ENCODE measurements around the gene BDH1.
A peak's percentile ranks its signal among the peaks of the same experiment; 100 is the strongest.

Gene BDH1

GRCh38 chr3:197522881-197523441, 32.8 kb downstream of the BDH1 start:
- Histone ChIP-seq H3K18ac (ENCODE audit: low read length) (no peak overlapping the region), H3K23ac (ENCODE audit: low read depth, low read length, poor library complexity) (no peak overlapping the region), H2BK120ac (ENCODE audit: low read depth, low read length) (no peak overlapping the region), H3K27ac (replicated peaks; ENCODE audit: low read length) (no peak overlapping the region), H3K27me3 (ENCODE audit: control insufficient read depth in 3 of 3, insufficient read depth in 3 of 3, low read depth in 1 of 3, low read length in 3 of 3) (peaks cover 0 to 12% (median 0%) of the 10 kb centered on the region in 3 experiments), H3K4me3 (ENCODE audit: low read length in 2 of 2) (no peak overlapping the region), H3K9me3 (replicated peaks in 1 of 2; ENCODE audit: control insufficient read depth in 2 of 2, insufficient read depth in 1 of 2, low read depth in 1 of 2, low read length in 2 of 2) (no peaks in the 10 kb centered on the region), H3K4ac (ENCODE audit: low read length) (no peak overlapping the region), H4K91ac (ENCODE audit: low read depth, low read length, poor library complexity) (no peak overlapping the region), H2AK5ac (ENCODE audit: low read depth, low read length) (no peak overlapping the region), H3K79me1 (ENCODE audit: low read depth, low read length) (no peaks in the 10 kb centered on the region), H3K9ac (ENCODE audit: low read depth, low read length, poor library complexity) (no peak overlapping the region), H2AFZ (ENCODE audit: low read length) (no peak overlapping the region), H3K4me1 (ENCODE audit: control insufficient read depth in 2 of 2, insufficient read depth in 1 of 2, low read depth in 1 of 2, low read length in 2 of 2) (peaks cover 4 to 14% of the 10 kb centered on the region in 2 donors), H2BK15ac (ENCODE audit: low read length) (no peak overlapping the region), H3K36me3 (replicated peaks in 1 of 2; ENCODE audit: control insufficient read depth in 2 of 2, insufficient read depth in 2 of 2, low read length in 2 of 2) (no peaks in the 10 kb centered on the region), H3K14ac (ENCODE audit: low read length) (no peak overlapping the region), H2BK5ac (ENCODE audit: low read length) (no peak overlapping the region), H4K8ac (ENCODE audit: low read depth, low read length) (no peak overlapping the region), H2BK12ac (ENCODE audit: low read length) (no peak overlapping the region), H3K4me2 (ENCODE audit: insufficient read depth, low read length, poor library complexity, severe bottlenecking) (no peak overlapping the region)
- no CpG with 5 or more reads among the region's 5 CpGs for WGBS, 2 donors (ENCODE audit: extremely low coverage in 2 of 2, insufficient read length in 2 of 2, insufficient replicate concordance in 1 of 2)
- DNase-seq (ENCODE audit: low spot score): no peak

GRCh38 chr3:197522183-197522715, 33.5 kb downstream of the BDH1 start:
- Histone ChIP-seq H3K4me1 (ENCODE audit: control insufficient read depth in 2 of 2, insufficient read depth in 1 of 2, low read depth in 1 of 2, low read length in 2 of 2) (peaks cover 4 to 14% of the 10 kb centered on the region in 2 donors), H3K27me3 (ENCODE audit: control insufficient read depth in 3 of 3, insufficient read depth in 3 of 3, low read depth in 1 of 3, low read length in 3 of 3) (peaks cover 0 to 12% (median 0%) of the 10 kb centered on the region in 3 experiments), H3K14ac (ENCODE audit: low read length) (no peak overlapping the region), H3K36me3 (replicated peaks in 1 of 2; ENCODE audit: control insufficient read depth in 2 of 2, insufficient read depth in 2 of 2, low read length in 2 of 2) (no peaks in the 10 kb centered on the region), H3K4me2 (ENCODE audit: insufficient read depth, low read length, poor library complexity, severe bottlenecking) (no peak overlapping the region), H2BK120ac (ENCODE audit: low read depth, low read length) (peak overlapping the region; percentile 4), H3K4ac (ENCODE audit: low read length) (no peak overlapping the region), H3K23ac (ENCODE audit: low read depth, low read length, poor library complexity) (no peak overlapping the region), H3K79me1 (ENCODE audit: low read depth, low read length) (no peaks in the 10 kb centered on the region), H2BK5ac (ENCODE audit: low read length) (peak overlapping the region; percentile 14), H4K91ac (ENCODE audit: low read depth, low read length, poor library complexity) (no peak overlapping the region), H2BK15ac (ENCODE audit: low read length) (peak overlapping the region; percentile 10), H3K27ac (replicated peaks; ENCODE audit: low read length) (no peak overlapping the region), H3K18ac (ENCODE audit: low read length) (no peak overlapping the region), H2AK5ac (ENCODE audit: low read depth, low read length) (peak overlapping the region; percentile 60), H2BK12ac (ENCODE audit: low read length) (peak overlapping the region; percentile 18), H2AFZ (ENCODE audit: low read length) (no peak overlapping the region), H3K9me3 (replicated peaks in 1 of 2; ENCODE audit: control insufficient read depth in 2 of 2, insufficient read depth in 1 of 2, low read depth in 1 of 2, low read length in 2 of 2) (no peaks in the 10 kb centered on the region), H3K9ac (ENCODE audit: low read depth, low read length, poor library complexity) (peak overlapping the region; percentile 66), H4K8ac (ENCODE audit: low read depth, low read length) (no peak overlapping the region), H3K4me3 (ENCODE audit: low read length in 2 of 2) (no peak overlapping the region)
- no peak for DNase-seq (ENCODE audit: low spot score)
- no CpG with 5 or more reads among the region's 13 CpGs for WGBS, 2 donors (ENCODE audit: extremely low coverage in 2 of 2, insufficient read length in 2 of 2, insufficient replicate concordance in 1 of 2)

- Histone ChIP-seq H3K23ac (ENCODE audit: low read depth, low read length, poor library complexity) (no peak overlapping the region), H2AFZ (ENCODE audit: low read length) (peak overlapping the region; percentile 76), H2BK12ac (ENCODE audit: low read length) (no peak overlapping the region), H3K14ac (ENCODE audit: low read length) (no peak overlapping the region), H3K36me3 (replicated peaks in 1 of 2; ENCODE audit: control insufficient read depth in 2 of 2, insufficient read depth in 2 of 2, low read length in 2 of 2) (no peaks in the 10 kb centered on the region), H3K18ac (ENCODE audit: low read length) (peak overlapping the region; percentile 20), H4K8ac (ENCODE audit: low read depth, low read length) (no peak overlapping the region), H3K4me3 (ENCODE audit: low read length in 2 of 2) (no peak overlapping the region), H3K4ac (ENCODE audit: low read length) (no peak overlapping the region), H3K27ac (replicated peaks; ENCODE audit: low read length) (no peak overlapping the region), H3K9me3 (replicated peaks in 1 of 2; ENCODE audit: control insufficient read depth in 2 of 2, insufficient read depth in 1 of 2, low read depth in 1 of 2, low read length in 2 of 2) (no peaks in the 10 kb centered on the region), H3K27me3 (ENCODE audit: control insufficient read depth in 3 of 3, insufficient read depth in 3 of 3, low read depth in 1 of 3, low read length in 3 of 3) (peaks cover 0 to 12% (median 0%) of the 10 kb centered on the region in 3 experiments), H3K79me1 (ENCODE audit: low read depth, low read length) (no peaks in the 10 kb centered on the region), H3K4me1 (ENCODE audit: control insufficient read depth in 2 of 2, insufficient read depth in 1 of 2, low read depth in 1 of 2, low read length in 2 of 2) (peaks cover 4 to 14% of the 10 kb centered on the region in 2 donors), H2BK15ac (ENCODE audit: low read length) (peak overlapping the region; percentile 10), H2AK5ac (ENCODE audit: low read depth, low read length) (peak overlapping the region; percentile 60), H3K9ac (ENCODE audit: low read depth, low read length, poor library complexity) (no peak overlapping the region), H4K91ac (ENCODE audit: low read depth, low read length, poor library complexity) (no peak overlapping the region), H2BK5ac (ENCODE audit: low read length) (peak overlapping the region; percentile 14), H2BK120ac (ENCODE audit: low read depth, low read length) (peak overlapping the region; percentile 4), H3K4me2 (ENCODE audit: insufficient read depth, low read length, poor library complexity, severe bottlenecking) (no peak overlapping the region)
- DNase-seq (ENCODE audit: low spot score): no peak
- no CpG with 5 or more reads among the region's 18 CpGs for WGBS, 2 donors (ENCODE audit: extremely low coverage in 2 of 2, insufficient read length in 2 of 2, insufficient replicate concordance in 1 of 2)
Observed at GRCh38 chr3:197521277-197522182, 34.2 kb downstream of the BDH1 start.

Measured in neuronal stem cell (in vitro differentiated cells).